Activated naive CD8-positive, alpha-beta T cell treated with anti-CD3 and anti-CD28 coated beads, Interleukin-2, amount 50 U/mL, for 24 hours (primary cell): ENCODE data around the gene TADA2A.
"Not testable (repeated sequence)": the region's sequence is repeated elsewhere in the genome, so short reads cannot be mapped to it uniquely, and the experiment has no call there.

Source experiments
- ATAC-seq: fragments of 150-1000 bp; cut with Tn5 transposase; one replicate; pipeline ENCODE4 v1.10.0; 2021
- DNase-seq: peaks from one replicate; pipeline ENCODE4 v3.0.0; 2021
- H3K27ac Mint-ChIP-seq: one replicate; pipeline ENCODE4 v1.8.0; 2021; ENCODE audit warnings: mild to moderate bottlenecking, mixed read lengths
- H3K27me3 Mint-ChIP-seq: one replicate; pipeline ENCODE4 v1.8.0; 2021; ENCODE audit warnings: mixed read lengths
- H3K36me3 Mint-ChIP-seq: one replicate; pipeline ENCODE4 v1.8.0; 2021; ENCODE audit warnings: low read depth, mixed read lengths
- H3K4me1 Mint-ChIP-seq: one replicate; pipeline ENCODE4 v1.8.0; 2021; ENCODE audit warnings: mixed read lengths
- H3K4me3 Mint-ChIP-seq: one replicate; pipeline ENCODE4 v1.8.0; 2021; ENCODE audit warnings: mild to moderate bottlenecking, moderate library complexity, mixed read lengths
- H3K9me3 Mint-ChIP-seq: one replicate; pipeline ENCODE4 v1.8.0; 2021; ENCODE audit warnings: mixed read lengths

TADA2A gene

DNA sequence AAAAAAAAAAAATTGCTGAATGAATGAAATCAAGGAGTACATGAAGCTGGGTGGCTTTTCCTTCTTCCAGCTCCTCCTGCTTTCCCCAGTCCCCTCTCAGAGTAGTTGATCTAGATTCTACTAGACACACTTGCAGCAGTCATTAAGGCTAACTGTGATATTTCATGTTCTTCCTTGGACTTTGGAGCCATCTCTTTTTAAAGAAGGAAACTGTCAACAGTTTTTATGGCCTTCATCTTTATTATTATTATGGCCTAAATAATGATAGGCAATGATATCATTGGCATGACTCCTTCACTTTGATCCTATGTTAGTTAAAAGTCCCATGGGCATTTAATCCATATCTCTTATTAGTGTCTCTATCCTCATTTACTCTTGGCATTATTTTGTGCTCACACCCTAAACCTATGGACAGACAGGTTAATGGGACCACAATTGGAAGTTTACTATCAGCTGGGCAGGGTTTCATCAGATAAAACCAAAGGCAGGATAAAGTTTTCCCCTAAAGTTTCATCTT lies 21.2 kb upstream of the TADA2A start:
- DNase-seq: no peak
- Mint-ChIP-seq H3K4me3 (no peak overlapping the region), H3K27me3 (no peaks in the 10 kb centered on the region), H3K27ac (no peak overlapping the region), H3K36me3 (no peaks in the 10 kb centered on the region), H3K9me3 (no peaks in the 10 kb centered on the region), H3K4me1 (no peaks in the 10 kb centered on the region)
- ATAC-seq: no peak

DNA sequence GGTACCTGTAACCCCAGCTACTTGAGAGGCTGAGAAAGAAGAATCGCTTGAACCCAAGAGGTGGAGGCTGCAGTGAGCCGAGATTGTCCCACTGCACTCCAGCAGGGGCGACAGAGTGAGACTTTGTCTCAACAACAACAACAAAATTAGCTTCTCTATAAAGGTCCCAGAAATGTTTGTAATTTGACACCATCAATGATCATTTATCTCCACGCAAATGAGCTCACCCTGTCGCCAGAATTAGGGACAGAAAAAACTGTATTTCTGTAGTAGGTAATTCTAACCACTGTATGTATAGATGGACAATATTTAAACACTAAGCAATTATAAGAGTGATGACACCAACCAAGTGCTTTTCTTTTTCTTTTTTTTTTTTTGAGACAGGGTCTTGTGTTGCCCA lies 20.2 kb upstream of the TADA2A start:
- Mint-ChIP-seq H3K27me3 (no peaks in the 10 kb centered on the region), H3K9me3 (no peaks in the 10 kb centered on the region), H3K27ac (no peak overlapping the region), H3K36me3 (no peaks in the 10 kb centered on the region), H3K4me1 (peaks cover 4% of the 10 kb centered on the region), H3K4me3 (no peak overlapping the region)
- DNase-seq: no peak
- ATAC-seq: no peak

DNA sequence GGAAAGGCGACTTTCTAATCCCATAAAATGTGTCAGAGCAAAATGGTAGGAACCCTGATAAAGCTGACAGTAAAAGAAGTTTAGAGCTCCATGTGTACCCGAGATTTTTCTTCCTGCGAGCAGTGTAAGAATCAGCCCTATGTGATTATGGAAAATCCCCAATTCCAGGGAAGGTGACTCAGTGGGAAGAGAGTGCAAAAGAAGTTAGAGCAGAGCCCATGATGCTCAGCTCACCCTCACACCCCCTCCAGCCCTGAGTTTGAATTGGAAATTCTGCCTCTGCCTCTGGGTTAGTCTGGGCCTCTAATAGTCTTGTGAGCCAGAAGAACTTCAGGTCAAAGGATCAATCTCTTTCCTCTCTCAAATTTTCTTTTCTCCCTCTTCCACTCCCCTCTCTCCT lies 18.4 kb upstream of the TADA2A start:
- Mint-ChIP-seq H3K36me3 (no peaks in the 10 kb centered on the region), H3K27ac (no peak overlapping the region), H3K9me3 (no peaks in the 10 kb centered on the region), H3K4me3 (no peak overlapping the region), H3K27me3 (no peaks in the 10 kb centered on the region), H3K4me1 (peaks cover 21% of the 10 kb centered on the region)
- ATAC-seq: no peak
- no peak for DNase-seq

DNA sequence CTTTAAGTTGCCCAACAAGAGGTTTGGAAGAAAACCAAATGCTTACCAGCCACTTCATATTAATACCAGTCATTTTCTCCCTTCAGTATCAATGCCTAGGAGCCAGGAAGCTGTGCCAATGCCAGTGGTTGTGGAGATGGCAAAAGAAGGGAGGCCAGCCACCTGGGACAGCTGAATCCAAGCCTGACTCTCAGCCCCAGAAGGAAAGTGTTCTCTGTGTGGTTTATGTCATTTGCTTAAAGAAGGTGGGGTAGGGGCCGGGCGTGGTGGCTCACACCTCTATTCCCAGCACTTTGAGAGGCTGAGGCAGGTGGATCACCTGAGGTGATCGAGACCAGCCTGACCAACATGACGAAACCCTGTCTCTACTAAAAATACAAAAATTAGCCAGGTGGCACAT lies 17.5 kb upstream of the TADA2A start:
- H3K9me3 Mint-ChIP-seq: no peaks in the 10 kb centered on the region
- ATAC-seq (no peak), DNase-seq (no peak)
- H3K36me3 Mint-ChIP-seq: no peaks in the 10 kb centered on the region
- no peak overlapping the region for H3K4me3 Mint-ChIP-seq
- no peak overlapping the region for H3K27ac Mint-ChIP-seq
- H3K27me3 Mint-ChIP-seq: no peaks in the 10 kb centered on the region
- H3K4me1 Mint-ChIP-seq: peaks cover 23% of the 10 kb centered on the region

DNA sequence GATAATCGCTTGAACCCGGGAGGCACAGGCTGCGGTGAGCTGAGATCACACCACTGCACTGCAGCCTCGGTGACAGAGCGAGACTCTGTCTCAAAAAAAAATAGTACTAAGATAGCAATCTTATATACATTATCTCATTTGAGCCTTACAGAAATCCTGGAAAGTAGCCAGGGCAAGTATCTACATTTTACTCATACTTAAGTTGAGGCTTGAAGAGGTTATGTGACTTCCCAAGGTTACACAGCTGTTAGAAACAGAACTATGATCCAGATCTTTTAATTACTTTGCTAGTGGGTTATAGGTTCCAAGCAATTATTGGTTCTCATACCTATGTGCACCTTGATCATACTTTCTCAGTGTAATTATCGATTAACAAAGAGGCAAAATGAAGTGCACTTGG lies 15.5 kb upstream of the TADA2A start:
- peaks cover 23% of the 10 kb centered on the region for H3K4me1 Mint-ChIP-seq
- H3K27ac Mint-ChIP-seq: no peak overlapping the region
- no peak overlapping the region for H3K4me3 Mint-ChIP-seq
- ATAC-seq: no peak
- H3K9me3 Mint-ChIP-seq: no peaks in the 10 kb centered on the region
- no peak for DNase-seq
- H3K27me3 Mint-ChIP-seq: no peaks in the 10 kb centered on the region
- no peaks in the 10 kb centered on the region for H3K36me3 Mint-ChIP-seq

DNA sequence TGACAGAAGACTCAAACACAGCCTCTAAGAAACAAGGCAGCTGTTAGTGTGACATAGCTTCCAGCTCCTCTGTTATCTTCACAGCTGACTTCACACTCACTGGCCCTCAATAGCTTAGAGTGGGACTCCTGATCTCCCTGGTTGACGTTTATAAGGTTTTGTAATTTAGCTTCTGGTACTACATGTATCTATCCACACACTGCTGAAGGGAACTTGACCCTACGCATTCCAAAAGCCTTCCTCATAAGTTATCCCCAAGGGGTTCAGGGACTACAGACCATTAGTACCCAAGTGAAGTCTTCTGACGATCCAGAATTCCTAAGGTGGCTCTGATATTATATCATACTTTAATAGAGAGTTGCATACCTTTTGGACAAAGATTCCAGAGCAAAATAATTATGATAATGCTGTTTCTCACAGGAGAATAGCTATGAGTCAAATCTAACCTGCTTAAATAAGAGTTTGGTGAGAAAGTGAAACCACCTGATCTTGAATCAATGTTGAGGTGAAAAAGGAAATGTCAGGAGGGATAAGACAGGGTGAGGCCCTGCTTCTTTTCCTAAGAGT lies 14.6 kb upstream of the TADA2A start:
- ATAC-seq: peak; percentile 71
- no peaks in the 10 kb centered on the region for H3K36me3 Mint-ChIP-seq
- H3K9me3 Mint-ChIP-seq: no peaks in the 10 kb centered on the region
- peak overlapping the region; percentile 37 for H3K27ac Mint-ChIP-seq
- no peaks in the 10 kb centered on the region for H3K27me3 Mint-ChIP-seq
- no peak overlapping the region for H3K4me3 Mint-ChIP-seq
- H3K4me1 Mint-ChIP-seq: peaks cover 23% of the 10 kb centered on the region
- no peak for DNase-seq

DNA sequence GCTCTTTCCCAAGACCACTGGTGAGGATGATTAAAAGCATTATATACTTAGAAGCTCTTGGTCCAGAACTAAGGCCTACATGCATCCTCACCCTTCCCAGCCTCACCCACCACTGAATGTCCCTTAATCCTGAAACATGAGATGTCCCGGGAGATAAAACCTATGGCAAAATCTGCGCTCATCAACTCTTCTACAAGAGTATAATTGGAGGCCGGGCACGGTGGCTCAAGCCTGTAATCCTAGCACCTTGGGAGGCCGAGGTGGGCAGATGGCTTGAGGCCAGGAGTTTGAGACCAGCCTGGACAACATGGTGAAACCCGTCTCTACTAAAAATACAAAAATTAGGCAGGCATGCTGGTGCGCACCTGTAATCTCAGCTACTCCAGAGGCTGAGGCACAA lies 13.3 kb upstream of the TADA2A start:
- no peak for DNase-seq
- H3K4me3 Mint-ChIP-seq: no peak overlapping the region
- H3K36me3 Mint-ChIP-seq: no peaks in the 10 kb centered on the region
- H3K27me3 Mint-ChIP-seq: no peaks in the 10 kb centered on the region
- ATAC-seq: no peak
- peaks cover 26% of the 10 kb centered on the region for H3K4me1 Mint-ChIP-seq
- no peaks in the 10 kb centered on the region for H3K9me3 Mint-ChIP-seq
- H3K27ac Mint-ChIP-seq: no peak overlapping the region

DNA sequence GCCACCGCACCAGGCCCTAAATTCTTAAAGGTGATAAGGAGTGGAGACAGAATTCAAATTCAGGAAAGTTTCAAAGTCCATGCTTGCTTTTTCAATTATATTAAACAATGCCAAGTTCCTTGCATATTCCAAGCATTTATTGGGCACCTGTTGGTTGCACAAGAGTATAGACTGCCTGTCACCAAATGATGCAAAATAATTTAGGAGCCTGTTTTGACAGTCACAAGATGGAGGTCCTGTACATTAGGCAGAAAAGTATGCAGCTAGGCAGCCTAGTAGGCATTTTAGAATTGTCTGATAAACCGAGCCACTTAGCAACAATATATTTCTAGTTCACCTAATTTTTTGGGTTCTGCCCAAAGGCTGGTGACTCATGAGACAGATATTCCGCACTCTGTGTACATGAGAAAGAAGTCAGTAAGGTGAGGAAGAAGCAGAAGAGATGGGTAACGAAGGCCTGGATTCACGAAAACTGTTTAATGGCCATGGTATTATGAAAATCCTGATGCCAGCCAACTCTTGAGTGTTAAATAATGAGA lies 7.4 kb upstream of the TADA2A start:
- no peak for ATAC-seq
- peaks cover 22% of the 10 kb centered on the region for H3K4me1 Mint-ChIP-seq
- DNase-seq: no peak
- H3K27ac Mint-ChIP-seq: no peak overlapping the region
- no peaks in the 10 kb centered on the region for H3K27me3 Mint-ChIP-seq
- H3K36me3 Mint-ChIP-seq: peaks cover 5% of the 10 kb centered on the region
- no peaks in the 10 kb centered on the region for H3K9me3 Mint-ChIP-seq
- H3K4me3 Mint-ChIP-seq: no peak overlapping the region

DNA sequence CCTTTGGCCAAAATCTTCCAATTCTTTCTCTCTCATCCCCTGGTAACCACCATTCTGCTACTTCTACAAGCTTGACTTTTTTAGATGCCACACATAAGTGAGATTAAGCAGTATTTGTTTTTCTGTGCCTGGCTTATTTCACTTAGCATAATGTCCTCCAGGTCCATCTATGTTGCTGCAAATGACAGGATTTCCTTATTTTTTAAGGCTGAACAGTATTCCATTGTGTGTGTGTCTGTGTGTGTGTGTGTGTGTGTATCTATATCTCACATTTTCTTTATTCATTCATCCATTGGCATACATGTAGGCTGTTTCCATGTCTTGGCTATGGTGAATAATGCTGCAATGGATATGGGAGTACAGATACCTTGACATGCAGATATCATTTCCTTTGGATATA lies 6.2 kb upstream of the TADA2A start:
- DNase-seq: no peak
- Mint-ChIP-seq H3K4me3 (no peak overlapping the region), H3K36me3 (peaks cover 14% of the 10 kb centered on the region), H3K9me3 (no peaks in the 10 kb centered on the region), H3K4me1 (peaks cover 33% of the 10 kb centered on the region), H3K27ac (no peak overlapping the region), H3K27me3 (no peaks in the 10 kb centered on the region)
- ATAC-seq: no peak

DNA sequence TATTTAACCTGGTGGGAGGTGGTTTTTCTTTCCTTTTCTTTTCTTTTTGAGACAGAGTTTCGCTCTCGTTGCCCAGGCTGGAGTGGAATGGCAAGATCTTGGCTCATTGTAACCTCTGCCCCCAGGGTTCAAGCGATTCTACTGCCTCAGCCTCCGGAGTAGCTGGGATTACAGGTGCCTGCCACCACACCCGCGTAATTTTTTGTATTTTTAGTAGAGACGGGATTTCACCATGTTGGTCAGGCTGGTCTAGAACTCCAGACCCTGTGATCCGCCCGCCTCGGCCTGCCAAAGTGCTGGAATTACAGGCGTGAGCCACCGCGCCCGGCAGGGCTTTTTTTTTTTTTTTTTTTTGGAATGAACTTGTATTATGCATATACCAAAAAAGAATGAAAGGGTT lies 1.2 kb upstream of the TADA2A start:
- H3K27me3 Mint-ChIP-seq, H3K9me3 Mint-ChIP-seq, ATAC-seq, DNase-seq: not testable (repeated sequence)
- Mint-ChIP-seq H3K4me3 (peak overlapping the region; percentile 99), H3K4me1 (peaks cover 50% of the 10 kb centered on the region), H3K36me3 (peaks cover 36% of the 10 kb centered on the region), H3K27ac (peak overlapping the region; percentile 97)

DNA sequence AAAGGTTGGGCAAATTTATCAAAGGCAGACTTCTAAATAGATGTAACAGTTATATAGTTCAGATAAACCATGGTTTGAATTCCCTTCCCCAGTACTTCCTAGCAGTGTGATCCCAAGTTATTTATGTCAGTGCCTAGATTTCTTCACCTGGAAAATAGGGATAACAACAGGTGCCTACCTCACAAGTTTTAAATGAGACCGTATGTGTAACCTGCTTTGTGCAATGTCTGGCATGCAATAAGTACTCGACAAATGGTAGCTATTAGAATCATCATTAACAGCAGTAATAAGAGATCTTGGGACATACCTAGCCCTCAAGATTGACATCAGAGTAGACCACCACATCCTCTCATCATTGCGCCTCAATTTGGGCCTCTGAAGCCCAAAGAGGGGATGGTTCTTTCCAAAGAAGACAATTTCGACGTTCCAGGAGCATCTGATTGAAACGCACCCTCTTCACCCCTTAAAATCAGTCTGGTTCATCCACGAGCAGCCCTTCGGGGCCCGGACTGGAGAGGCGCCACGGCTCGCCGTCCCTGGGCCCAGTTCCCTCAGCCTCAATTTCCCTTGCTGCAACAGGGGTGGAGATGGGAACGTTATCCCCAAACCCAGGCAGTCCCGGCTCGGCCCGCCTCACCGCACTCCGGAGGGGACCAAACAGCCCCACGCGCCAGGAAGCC lies 591 bp upstream of the TADA2A start:
- DNase-seq (no peak), ATAC-seq (no peak)
- Mint-ChIP-seq H3K4me3 (peak overlapping the region; percentile 99), H3K36me3 (peaks cover 41% of the 10 kb centered on the region), H3K4me1 (peaks cover 50% of the 10 kb centered on the region), H3K27ac (peak overlapping the region; percentile 97), H3K27me3 (no peaks in the 10 kb centered on the region), H3K9me3 (no peaks in the 10 kb centered on the region)

DNA sequence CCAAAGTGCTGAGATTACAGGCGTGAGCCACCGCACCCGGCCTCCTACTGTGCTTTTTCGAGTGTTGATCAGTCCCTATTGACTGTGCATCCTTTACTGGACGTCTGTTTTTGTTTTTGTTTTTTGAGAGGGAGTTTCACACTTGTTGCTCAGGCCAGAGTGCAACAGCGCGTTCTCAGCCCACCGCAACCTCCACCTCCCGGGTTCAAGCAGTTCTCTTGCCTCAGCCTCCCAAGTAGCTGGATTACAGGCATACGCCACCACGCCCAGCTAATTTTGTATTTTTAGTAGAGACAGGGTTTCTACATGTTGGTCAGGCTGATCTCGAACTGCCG lies 1.4 kb downstream of the TADA2A start:
- Mint-ChIP-seq H3K36me3 (peaks cover 44% of the 10 kb centered on the region), H3K27ac (peak overlapping the region; percentile 60), H3K4me1 (peaks cover 46% of the 10 kb centered on the region), H3K4me3 (peak overlapping the region; percentile 93)
- not testable (repeated sequence) for H3K27me3 Mint-ChIP-seq, DNase-seq, H3K9me3 Mint-ChIP-seq, ATAC-seq

DNA sequence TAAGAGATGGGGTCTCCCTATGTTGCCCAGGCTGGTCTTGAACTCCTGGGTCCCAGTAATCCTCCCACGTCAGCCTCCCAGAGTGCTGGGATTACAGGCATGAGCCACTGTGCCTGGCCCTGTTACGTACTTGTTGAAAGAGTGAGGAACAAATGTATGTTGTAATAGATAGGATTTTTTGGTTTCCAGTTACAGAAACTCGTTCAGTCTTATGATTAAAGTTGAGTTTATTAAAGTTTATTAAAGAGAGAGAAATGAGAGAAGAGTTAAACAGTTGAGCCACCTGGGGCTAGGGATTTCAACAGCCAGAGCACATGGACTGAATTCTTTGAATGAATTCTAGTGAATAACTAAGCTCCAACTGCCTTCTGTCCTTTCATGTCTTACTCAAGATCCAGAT lies 3.7 kb downstream of the TADA2A start:
- Mint-ChIP-seq H3K36me3 (peaks cover 50% of the 10 kb centered on the region), H3K4me1 (peaks cover 24% of the 10 kb centered on the region)
- no peak for DNase-seq

DNA sequence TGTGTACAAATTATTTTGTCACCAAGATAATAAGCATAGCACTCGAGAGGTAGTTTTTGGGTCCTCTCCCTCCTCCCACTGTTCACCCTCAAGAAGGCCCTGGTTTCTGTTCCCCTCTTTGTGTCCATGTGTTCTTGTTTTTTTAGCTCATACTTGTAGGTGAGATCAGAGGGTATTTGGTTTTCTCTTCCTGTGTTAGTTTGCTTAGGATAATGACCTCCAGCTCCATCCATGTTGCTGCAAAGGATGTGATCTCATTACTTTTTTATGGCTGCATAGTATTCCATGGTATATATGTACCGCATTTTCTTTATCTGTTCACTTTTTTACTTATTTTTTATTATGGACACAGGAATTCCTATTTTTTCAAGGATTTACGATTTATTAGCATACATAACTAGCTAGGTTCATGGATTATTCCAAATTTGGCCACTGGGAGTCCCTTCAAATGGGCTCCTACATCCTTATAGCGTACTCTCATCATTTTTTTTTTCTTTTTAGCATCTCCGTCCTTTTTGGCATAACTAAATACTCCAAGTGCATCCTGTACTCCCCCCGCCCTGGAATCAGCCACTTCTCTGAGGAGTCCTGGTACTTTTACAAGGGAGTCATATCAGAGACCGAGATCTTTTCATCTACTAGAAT lies 7.3 kb downstream of the TADA2A start:
- H3K4me3 Mint-ChIP-seq: no peak overlapping the region
- no peak overlapping the region for H3K27ac Mint-ChIP-seq
- peaks cover 39% of the 10 kb centered on the region for H3K36me3 Mint-ChIP-seq
- peaks cover 3% of the 10 kb centered on the region for H3K4me1 Mint-ChIP-seq
- no peaks in the 10 kb centered on the region for H3K9me3 Mint-ChIP-seq
- ATAC-seq (no peak), DNase-seq (no peak)
- H3K27me3 Mint-ChIP-seq: no peaks in the 10 kb centered on the region

More for the DNA sequence above, 3.7 kb downstream of the TADA2A start:
- Mint-ChIP-seq H3K27me3 (no peaks in the 10 kb centered on the region), H3K4me3 (no peak overlapping the region), H3K9me3 (no peaks in the 10 kb centered on the region), H3K27ac (no peak overlapping the region)
- ATAC-seq: no peak

DNA sequence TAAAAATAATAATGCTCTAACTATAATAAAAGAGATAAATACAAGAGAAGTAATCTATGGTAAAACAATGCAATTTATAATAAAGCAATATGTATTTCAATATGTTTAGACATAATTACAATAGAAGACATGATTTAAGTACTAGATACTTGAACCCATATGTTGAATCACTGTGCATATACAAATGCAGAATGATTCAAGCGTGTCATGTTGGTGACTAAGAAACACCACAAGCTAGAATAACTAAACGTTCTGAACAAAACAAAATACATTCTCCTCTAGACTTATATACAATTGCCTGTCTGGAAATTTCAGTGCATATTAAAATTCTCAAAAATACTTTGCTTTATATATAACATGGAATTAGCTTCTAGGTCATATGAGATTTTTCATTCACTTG lies 11.2 kb downstream of the TADA2A start:
- DNase-seq (no peak), ATAC-seq (no peak)
- no peaks in the 10 kb centered on the region for H3K4me1 Mint-ChIP-seq
- H3K27ac Mint-ChIP-seq: no peak overlapping the region
- no peaks in the 10 kb centered on the region for H3K27me3 Mint-ChIP-seq
- peaks cover 44% of the 10 kb centered on the region for H3K36me3 Mint-ChIP-seq
- no peak overlapping the region for H3K4me3 Mint-ChIP-seq
- H3K9me3 Mint-ChIP-seq: no peaks in the 10 kb centered on the region
